Pancreas (tissue), 10 donors: ENCODE results near the gene ZC3H4. TPM values are rescaled to one million over a fixed set of nuclear protein-coding genes. Genes with fewer than 3 reads are reported as not detected.

ENCODE experiments used
- ATAC-seq, 4 donors: fragments of 200-7000 bp; cut with Tn5 transposase; one replicate each; pipeline versions ENCODE4 v1.8.0 to v1.9.1; 2020; ENCODE audit warnings: mild to moderate bottlenecking in 4 of 4, moderate library complexity in 4 of 4
- DNase-seq, 6 donors: peaks; one replicate each; pipeline ENCODE4 v3.0.0-alpha.2; 2020
- FAIRE-seq: peaks from 2 replicates; lab custom pipeline; 2012; peaks lifted over from hg19 to GRCh38; lab: Jason Lieb, UNC
- H3K27ac ChIP-seq, 4 donors: fragments of 200-600 bp; sonication (generic); 1 replicate in 3 of 4; 2 replicates in 1 of 4; pipeline versions ENCODE4 v1.5.0 to v1.8.0; 2020
- H3K27me3 ChIP-seq, 4 donors: fragments of 200-600 bp; one replicate each; pipeline ENCODE4 v1.8.0; 2021
- H3K36me3 ChIP-seq, 3 donors: fragments of 200-600 bp; sonication (generic) in 1 of 3; one replicate each; pipeline versions ENCODE4 v1.5.0 to v1.8.0; 2020 to 2021
- H3K4me1 ChIP-seq, 3 donors: fragments of 200-600 bp; one replicate each; pipeline ENCODE4 v1.8.0; 2021
- H3K4me3 ChIP-seq, 4 donors: fragments of 200-600 bp; sonication (generic) in 2 of 4; one replicate each; pipeline versions ENCODE4 v1.5.0 to v1.8.0; 2020 to 2021
- H3K9me3 ChIP-seq, 4 donors: fragments of 200-600 bp; one replicate each; pipeline ENCODE4 v1.8.0; 2021
- CTCF ChIP-seq, 4 donors: fragments of 200-600 bp; sonication (generic) in 3 of 4; IDR thresholded peaks; one replicate each; pipeline versions ENCODE4 v1.5.0 to v1.8.0; 2021; ENCODE audit warnings: antibody characterized with exemption in 4 of 4
- WGBS, 2 donors: extraction: QIAGEN DNeasy Blood & Tissue Kit; methylation state at CpG; one replicate each; pipeline ENCODE4 v1.1.7; 2013; 5-methylcytosine and 5-hydroxymethylcytosine counted together
- intact Hi-C, 3 donors: fragments of 100-400 bp; cut with DNase I; formaldehyde crosslinking; loops; one replicate each; pipeline versions ENCODE4 v1.11.1 to v1.14.2; 2022
- polyA plus RNA-seq, 2 donors: library from polyadenylated mRNA; stranded (reverse); fragments of 200-250 nt; gene quantifications; one replicate each; pipeline ENCODE4 v1.2.3, GENCODE V29; 2013
- total RNA-seq, 6 donors: library from RNA; stranded (reverse); fragmentation: NEBNext Ultra II Directional in 4 of 6; extraction: Animal tissue kit (Norgen Biotek cat#: 25700) in 4 of 6; gene quantifications; one replicate each; pipeline versions ENCODE4 v1.2.1 to v1.2.4, GENCODE V29; 2021 to 2023
- donor health status: healthy with polysubstance abuse.
- donor health status: DM: no; HTN: no; CAD: no; lungs with moderate emphysema.
- donor health status: DM: no; HTN: no; CAD: no.
- donor health status: control.
- donor health status: control.
- donor health status: Bipolar disorder and iron deficiency.
- donor health status: DM: yes; HTN: yes; CAD: no.
- donor health status: DM: no; HTN: no; CAD: no.
- donor health status: DM: no; HTN: no; CAD: no.
- donor health status: DM: yes; HTN: yes; CAD: no.

Gene ZC3H4
- total and polyA plus RNA-seq, 8 donors: 8.1 to 30.4 (median 19.1) TPM

- intact Hi-C loops: no loop called here
- 10 to 11% methylated on average over 35 of the region's 35 CpGs for WGBS, 2 donors
- Histone ChIP-seq H3K4me1 (peaks cover 0 to 7% (median 7%) of the 10 kb centered on the region in 3 donors), H3K27me3 (no peaks in the 10 kb centered on the region), H3K9me3 (no peaks in the 10 kb centered on the region), H3K4me3 (peak overlapping the region; percentile 7 to 53 (median 27)), H3K36me3 (no peaks in the 10 kb centered on the region), H3K27ac (peak overlapping the region in 2 of 4 donors; percentile 8 to 44)
- peak; percentile 92 to 98 (median 96) for ATAC-seq
- no peak for FAIRE-seq
- DNase-seq: peak; percentile 79 to 98 (median 92)
- peak; percentile 90 to 98 (median 96) for TF ChIP-seq CTCF (IDR thresholded peaks at IDR 0.05)
Observed at GRCh38 chr19:47035127-47036096, 78.2 kb downstream of the ZC3H4 start.

GRCh38 chr19:47032171-47032811 lies 81.3 kb downstream of the ZC3H4 start:
- H3K4me3 ChIP-seq: no peak overlapping the region
- DNase-seq (peak in 5 of 6 donors; percentile 48 to 84 (median 68)), ATAC-seq (peak in 3 of 4 donors; percentile 50 to 55 (median 52)), FAIRE-seq (no peak)
- H3K36me3 ChIP-seq: no peaks in the 10 kb centered on the region
- 10 to 13% methylated on average over 16 to 17 of the region's 17 CpGs for WGBS, 2 donors
- no peaks in the 10 kb centered on the region for H3K27me3 ChIP-seq
- intact Hi-C loops: no loop called here
- H3K4me1 ChIP-seq: peaks cover 0 to 7% (median 7%) of the 10 kb centered on the region in 3 donors
- TF ChIP-seq CTCF (IDR thresholded peaks at IDR 0.05): peak; percentile 53 to 73 (median 66)
- no peaks in the 10 kb centered on the region for H3K9me3 ChIP-seq
- H3K27ac ChIP-seq: no peak overlapping the region

DNA sequence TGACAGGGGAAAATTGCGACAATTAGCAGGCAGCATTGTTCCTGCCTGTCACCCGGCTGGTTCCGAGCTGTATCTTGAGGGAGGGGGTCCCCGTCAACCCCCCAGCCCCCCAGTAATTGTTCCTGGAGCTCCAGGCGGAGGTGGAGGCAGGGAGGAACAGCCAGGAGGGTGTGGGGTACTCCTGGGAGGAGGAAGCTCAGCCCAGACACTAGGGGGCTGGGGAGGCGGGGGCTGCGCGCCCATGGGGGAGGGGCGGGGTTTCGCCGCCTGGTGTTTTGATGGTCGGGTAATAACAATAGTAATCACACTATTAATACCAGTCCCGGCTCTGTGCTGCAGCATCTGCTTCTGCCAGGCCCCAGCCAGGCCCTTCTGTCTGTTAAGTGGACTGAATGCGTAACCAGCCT lies 85.4 kb downstream of the ZC3H4 start:
- TF ChIP-seq CTCF (IDR thresholded peaks at IDR 0.05): no peak
- H3K9me3 ChIP-seq: no peaks in the 10 kb centered on the region
- no peaks in the 10 kb centered on the region for H3K36me3 ChIP-seq
- WGBS, 2 donors: 11 to 21% methylated on average over 7 to 14 of the region's 14 CpGs
- H3K27me3 ChIP-seq: peaks cover 0 to 13% (median 0%) of the 10 kb centered on the region in 4 donors
- no peak overlapping the region for H3K27ac ChIP-seq
- DNase-seq: no peak
- no peak for ATAC-seq
- FAIRE-seq: no peak
- no peaks in the 10 kb centered on the region for H3K4me1 ChIP-seq
- intact Hi-C loops: no loop called here
- H3K4me3 ChIP-seq: no peak overlapping the region

DNA sequence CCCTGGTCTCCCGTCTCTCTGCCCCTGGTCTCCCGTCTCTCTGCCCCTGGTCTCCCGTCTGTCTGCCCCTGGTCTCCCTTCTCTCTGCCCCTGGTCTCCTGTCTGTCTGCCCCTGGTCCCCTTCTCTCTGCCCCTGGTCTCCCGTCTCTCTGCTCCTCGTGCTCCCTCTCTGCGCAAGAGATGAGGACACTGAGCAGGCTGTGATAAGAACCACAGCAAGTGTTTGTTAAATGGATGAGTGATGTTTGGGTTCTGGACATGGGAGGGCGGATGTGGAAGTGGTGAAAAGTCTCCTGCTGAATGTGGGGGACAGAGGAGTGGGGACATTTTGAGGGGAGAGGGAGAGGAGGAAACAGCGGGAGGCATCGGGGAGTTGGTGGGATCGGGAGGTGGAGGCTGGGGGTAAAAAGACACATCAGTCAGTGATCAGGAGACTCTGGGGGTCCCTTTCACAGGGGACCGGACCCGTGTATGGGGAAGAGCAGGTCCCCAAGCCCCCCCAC lies 85.9 kb downstream of the ZC3H4 start:
- TF ChIP-seq CTCF (IDR thresholded peaks at IDR 0.05): no peak
- DNase-seq (no peak), FAIRE-seq (no peak), ATAC-seq (no peak)
- no peak overlapping the region for H3K27ac ChIP-seq
- peaks cover 0 to 16% (median 0%) of the 10 kb centered on the region in 4 donors for H3K27me3 ChIP-seq
- no peaks in the 10 kb centered on the region for H3K36me3 ChIP-seq
- no peaks in the 10 kb centered on the region for H3K4me1 ChIP-seq
- intact Hi-C loops: no loop called here
- no peak overlapping the region for H3K4me3 ChIP-seq
- WGBS, 2 donors: 23 to 27% methylated on average over 12 of the region's 12 CpGs
- no peaks in the 10 kb centered on the region for H3K9me3 ChIP-seq
